DOHH2 (cell line): ENCODE data around the gene PTPRC.

Experiments
- H3F3A ChIP-seq: fragments of 200-600 bp; sonication (generic), shearing (Covaris generic); 2 replicates; pipeline ENCODE4 v1.6.0; 2016; ENCODE audit warnings: antibody characterized with exemption, mild to moderate bottlenecking; ENCODE audit not compliant: control insufficient read depth, insufficient read depth
- H3K27ac ChIP-seq: fragments of 200-600 bp; sonication (generic); 2 replicates; pipeline ENCODE4 v1.5.1; 2014; ENCODE audit warnings: low read depth, mild to moderate bottlenecking, low read length, moderate library complexity
- H3K27me3 ChIP-seq: fragments of 200-600 bp; sonication (generic); 2 replicates; pipeline ENCODE4 v1.6.1; 2014; ENCODE audit warnings: mild to moderate bottlenecking, low read length, mixed read lengths; ENCODE audit not compliant: control insufficient read depth
- H3K36me3 ChIP-seq: fragments of 200-600 bp; sonication (generic); 2 replicates; pipeline ENCODE4 v1.6.1; 2014; ENCODE audit warnings: mild to moderate bottlenecking, low read length, moderate library complexity, mixed read lengths; ENCODE audit not compliant: control insufficient read depth
- H3K4me1 ChIP-seq: fragments of 200-600 bp; sonication (generic); 2 replicates; pipeline ENCODE4 v1.6.1; 2014; ENCODE audit warnings: mild to moderate bottlenecking, low read length, mixed read lengths; ENCODE audit not compliant: control insufficient read depth
- H3K4me2 ChIP-seq: fragments of 200-600 bp; sonication (generic); 2 replicates; pipeline ENCODE4 v1.6.0; 2014; ENCODE audit warnings: mild to moderate bottlenecking, low read length, moderate library complexity
- H3K4me3 ChIP-seq: fragments of 200-600 bp; sonication (generic); 2 replicates; pipeline ENCODE4 v1.5.1; 2014; ENCODE audit warnings: mild to moderate bottlenecking, low read length, mixed read lengths
- H3K79me2 ChIP-seq: fragments of 200-600 bp; sonication (generic); 2 replicates; pipeline ENCODE4 v1.6.1; 2014; ENCODE audit warnings: mild to moderate bottlenecking, low read length, mixed read lengths; ENCODE audit not compliant: control insufficient read depth
- H3K9me2 ChIP-seq: fragments of 200-600 bp; sonication (generic); replicated peaks from 2 replicates; pipeline ENCODE4 v1.6.1; 2014; ENCODE audit warnings: mild to moderate bottlenecking, low read length, mixed read lengths; ENCODE audit not compliant: control insufficient read depth
- H3K9me3 ChIP-seq: fragments of 200-600 bp; sonication (generic); 2 replicates; pipeline ENCODE4 v1.6.1; 2014; ENCODE audit warnings: antibody characterized with exemption, low read length, mixed read lengths; ENCODE audit not compliant: control insufficient read depth, insufficient read depth
- H4K20me1 ChIP-seq: fragments of 200-600 bp; sonication (generic); 2 replicates; pipeline ENCODE4 v1.6.0; 2014; ENCODE audit warnings: low read depth, mild to moderate bottlenecking, antibody characterized with exemption, low read length, moderate library complexity; ENCODE audit not compliant: control insufficient read depth, insufficient read depth
- CTCF ChIP-seq: fragments of 200-600 bp; sonication (generic); IDR thresholded peaks from one replicate; pipeline ENCODE4 v1.5.1; 2014; ENCODE audit warnings: antibody characterized with exemption, mild to moderate bottlenecking, low read depth, low read length; ENCODE audit not compliant: poor library complexity, severe bottlenecking
- EZH2phosphoT487 ChIP-seq: fragments of 200-600 bp; sonication (generic); IDR thresholded peaks from 2 replicates; pipeline ENCODE4 v1.6.1; 2017; ENCODE audit warnings: borderline replicate concordance, mild to moderate bottlenecking, antibody characterized with exemption, low read length, moderate library complexity, mixed read lengths

Gene PTPRC

GRCh38 chr1:198751741-198752140 lies 112.9 kb downstream of the PTPRC start:
- Histone ChIP-seq H3F3A (peaks cover 37% of the 10 kb centered on the region), H3K4me1 (peaks cover 26% of the 10 kb centered on the region), H3K79me2 (no peaks in the 10 kb centered on the region), H3K4me3 (no peak overlapping the region), H3K4me2 (no peak overlapping the region), H3K9me2 (no peaks in the 10 kb centered on the region), H4K20me1 (no peaks in the 10 kb centered on the region), H3K27ac (no peak overlapping the region), H3K9me3 (no peaks in the 10 kb centered on the region), H3K36me3 (peaks cover 100% of the 10 kb centered on the region), H3K27me3 (no peaks in the 10 kb centered on the region)
- TF ChIP-seq CTCF = no peak
- TF ChIP-seq EZH2phosphoT487 = no peak

- Histone ChIP-seq H3F3A (peaks cover 56% of the 10 kb centered on the region), H3K9me3 (no peaks in the 10 kb centered on the region), H3K4me3 (no peak overlapping the region), H3K9me2 (no peaks in the 10 kb centered on the region), H3K4me1 (peaks cover 26% of the 10 kb centered on the region), H3K79me2 (no peaks in the 10 kb centered on the region), H3K4me2 (no peak overlapping the region), H3K36me3 (peaks cover 75% of the 10 kb centered on the region), H3K27me3 (no peaks in the 10 kb centered on the region), H4K20me1 (no peaks in the 10 kb centered on the region), H3K27ac (no peak overlapping the region)
- TF ChIP-seq EZH2phosphoT487 (no peak), CTCF (no peak)
These were observed 115.8 kb downstream of the PTPRC start for GRCh38 chr1:198754670-198755069.

- no peak for TF ChIP-seq EZH2phosphoT487
- TF ChIP-seq CTCF = no peak
- peaks cover 26% of the 10 kb centered on the region for H3K4me1 ChIP-seq
- no peak overlapping the region for H3K27ac ChIP-seq
- no peaks in the 10 kb centered on the region for H3K27me3 ChIP-seq
- no peak overlapping the region for H3K4me3 ChIP-seq
- H3K9me2 ChIP-seq = no peaks in the 10 kb centered on the region
- no peaks in the 10 kb centered on the region for H3K9me3 ChIP-seq
- no peaks in the 10 kb centered on the region for H3K79me2 ChIP-seq
- H4K20me1 ChIP-seq = no peaks in the 10 kb centered on the region
- H3K36me3 ChIP-seq = peaks cover 64% of the 10 kb centered on the region
- peaks cover 63% of the 10 kb centered on the region for H3F3A ChIP-seq
- H3K4me2 ChIP-seq = no peak overlapping the region
These were observed 116.9 kb downstream of the PTPRC start for GRCh38 chr1:198755715-198756114.

- Histone ChIP-seq H3F3A (peaks cover 65% of the 10 kb centered on the region), H3K4me2 (no peak overlapping the region), H3K27me3 (no peaks in the 10 kb centered on the region), H3K27ac (no peak overlapping the region), H3K4me3 (no peak overlapping the region), H3K9me2 (no peaks in the 10 kb centered on the region), H3K36me3 (peaks cover 57% of the 10 kb centered on the region), H3K9me3 (no peaks in the 10 kb centered on the region), H3K79me2 (no peaks in the 10 kb centered on the region), H3K4me1 (peaks cover 26% of the 10 kb centered on the region), H4K20me1 (no peaks in the 10 kb centered on the region)
- TF ChIP-seq CTCF (no peak), EZH2phosphoT487 (no peak)
These were observed 117.6 kb downstream of the PTPRC start for GRCh38 chr1:198756470-198756869.
